ENCODE data around the gene RIMBP2. TPM values are rescaled to one million over a fixed set of nuclear protein-coding genes. Genes with fewer than 3 reads are reported as not detected.
"Not testable (repeated sequence)": the region's sequence is repeated elsewhere in the genome, so short reads cannot be mapped to it uniquely, and the experiment has no call there.

Gene RIMBP2
- total RNA-seq, 6 experiments from 2014 or later = not detected

DNA sequence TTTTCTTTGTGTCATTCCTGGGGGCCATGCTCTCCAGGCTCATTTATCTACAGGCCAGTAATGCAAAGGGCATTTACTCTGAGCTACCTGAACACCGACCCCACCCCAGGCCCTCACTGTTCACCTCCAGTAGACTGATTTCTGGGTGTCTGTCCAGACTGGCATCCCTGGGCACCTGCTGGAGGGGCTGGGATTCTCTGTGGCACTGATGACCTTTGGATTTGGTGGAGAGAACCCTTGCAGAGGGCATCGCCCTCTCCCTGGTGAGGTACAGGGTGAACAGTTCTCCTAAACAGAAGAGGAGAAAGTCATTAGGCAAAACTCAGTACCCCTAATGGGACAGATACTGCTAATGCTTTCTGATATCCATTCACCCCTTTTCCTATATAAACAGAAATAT lies 27.1 kb upstream of the RIMBP2 start:
- Mint-ChIP-seq H3K4me3 (no peak overlapping the region), H3K27me3 (ENCODE audit: insufficient read depth) (peaks cover 2% of the 10 kb centered on the region; the same call in 1 of the 2 replicates), H3K36me3 (ENCODE audit: low read depth) (no peaks in the 10 kb centered on the region; the same call in 1 of the 2 replicates), H3K9me3 (peaks cover 9% of the 10 kb centered on the region; the same call in 1 of the 2 replicates), H3K27ac (no peak overlapping the region), H3K4me1 (ENCODE audit: low read depth) (no peaks in the 10 kb centered on the region)
- TF ChIP-seq, protein P1, sequence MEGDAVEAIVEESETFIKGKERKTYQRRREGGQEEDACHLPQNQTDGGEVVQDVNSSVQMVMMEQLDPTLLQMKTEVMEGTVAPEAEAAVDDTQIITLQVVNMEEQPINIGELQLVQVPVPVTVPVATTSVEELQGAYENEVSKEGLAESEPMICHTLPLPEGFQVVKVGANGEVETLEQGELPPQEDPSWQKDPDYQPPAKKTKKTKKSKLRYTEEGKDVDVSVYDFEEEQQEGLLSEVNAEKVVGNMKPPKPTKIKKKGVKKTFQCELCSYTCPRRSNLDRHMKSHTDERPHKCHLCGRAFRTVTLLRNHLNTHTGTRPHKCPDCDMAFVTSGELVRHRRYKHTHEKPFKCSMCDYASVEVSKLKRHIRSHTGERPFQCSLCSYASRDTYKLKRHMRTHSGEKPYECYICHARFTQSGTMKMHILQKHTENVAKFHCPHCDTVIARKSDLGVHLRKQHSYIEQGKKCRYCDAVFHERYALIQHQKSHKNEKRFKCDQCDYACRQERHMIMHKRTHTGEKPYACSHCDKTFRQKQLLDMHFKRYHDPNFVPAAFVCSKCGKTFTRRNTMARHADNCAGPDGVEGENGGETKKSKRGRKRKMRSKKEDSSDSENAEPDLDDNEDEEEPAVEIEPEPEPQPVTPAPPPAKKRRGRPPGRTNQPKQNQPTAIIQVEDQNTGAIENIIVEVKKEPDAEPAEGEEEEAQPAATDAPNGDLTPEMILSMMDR (IDR thresholded peaks at IDR 0.05) = no peak
- DNase-seq = no peak

- DNase-seq = no peak
- Mint-ChIP-seq H3K4me1 (ENCODE audit: low read depth) (no peaks in the 10 kb centered on the region), H3K4me3 (no peak overlapping the region), H3K27me3 (ENCODE audit: insufficient read depth) (peaks cover 2% of the 10 kb centered on the region; the same call in 1 of the 2 replicates), H3K27ac (no peak overlapping the region), H3K36me3 (ENCODE audit: low read depth) (no peaks in the 10 kb centered on the region; the same call in 1 of the 2 replicates), H3K9me3 (peaks cover 9% of the 10 kb centered on the region; the same call in 1 of the 2 replicates)
- TF ChIP-seq, protein P1 (IDR thresholded peaks at IDR 0.05) = no peak
Measured at GRCh38 chr12:130742716-130743115, 26.6 kb upstream of the RIMBP2 start.

DNA sequence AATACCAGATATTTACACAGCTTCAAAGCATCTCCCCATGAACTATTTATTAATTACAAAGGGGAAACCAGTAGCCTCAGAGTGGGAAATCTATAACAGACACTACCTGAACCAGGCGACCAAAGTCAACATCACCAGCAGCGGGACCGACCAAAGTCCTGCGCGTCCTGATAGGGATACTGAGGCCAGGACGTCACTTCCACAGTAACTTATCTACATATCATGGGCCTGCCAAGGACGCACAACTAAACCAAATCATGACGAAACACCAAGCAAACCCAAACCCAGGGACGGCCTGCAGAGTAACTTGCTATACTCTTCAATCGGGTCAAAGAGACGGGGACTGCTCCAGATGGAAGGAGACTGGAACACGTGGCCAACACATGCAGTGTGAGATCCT lies 26.0 kb upstream of the RIMBP2 start:
- Mint-ChIP-seq H3K4me1 (ENCODE audit: low read depth) (no peaks in the 10 kb centered on the region), H3K27ac (no peak overlapping the region), H3K4me3 (no peak overlapping the region), H3K27me3 (ENCODE audit: insufficient read depth) (peaks cover 2% of the 10 kb centered on the region; the same call in 1 of the 2 replicates), H3K9me3 (peaks cover 9% of the 10 kb centered on the region; the same call in 1 of the 2 replicates), H3K36me3 (ENCODE audit: low read depth) (no peaks in the 10 kb centered on the region; the same call in 1 of the 2 replicates)
- TF ChIP-seq, protein P1 (IDR thresholded peaks at IDR 0.05) = no peak
- no peak for DNase-seq

- TF ChIP-seq, protein P1 (IDR thresholded peaks at IDR 0.05) = no peak
- peaks cover 18% of the 10 kb centered on the region; the same call in 1 of the 2 replicates for H3K9me3 Mint-ChIP-seq
- H3K4me1 Mint-ChIP-seq (ENCODE audit: low read depth) = no peaks in the 10 kb centered on the region
- H3K36me3 Mint-ChIP-seq (ENCODE audit: low read depth) = no peaks in the 10 kb centered on the region; the same call in 1 of the 2 replicates
- H3K27ac Mint-ChIP-seq = no peak overlapping the region
- no peak for DNase-seq
- peaks cover 2% of the 10 kb centered on the region; the same call in 1 of the 2 replicates for H3K27me3 Mint-ChIP-seq (ENCODE audit: insufficient read depth)
- H3K4me3 Mint-ChIP-seq = no peak overlapping the region
Measured at GRCh38 chr12:130739571-130739970, 23.5 kb upstream of the RIMBP2 start.

DNA sequence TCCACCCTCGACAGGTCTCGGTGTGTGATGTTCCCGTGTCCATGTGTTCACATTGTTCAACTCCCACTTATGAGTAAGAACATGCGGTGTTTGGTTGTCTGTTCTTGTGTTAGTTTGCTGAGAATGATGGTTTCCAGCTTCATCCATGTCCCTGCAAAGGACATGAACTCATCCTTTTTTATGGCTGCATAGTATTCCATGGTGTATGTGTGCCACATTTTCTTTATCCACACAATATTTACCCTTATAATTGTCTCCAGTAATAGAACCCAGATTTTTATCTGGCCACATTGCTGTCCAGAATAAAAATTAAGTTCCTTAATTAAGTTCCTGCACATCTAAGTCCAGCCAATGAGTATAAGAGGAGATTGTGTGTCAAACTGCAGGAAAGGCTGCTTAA lies 22.3 kb upstream of the RIMBP2 start:
- not testable (repeated sequence) for H3K27ac Mint-ChIP-seq; H3K36me3 Mint-ChIP-seq (ENCODE audit: low read depth); H3K4me1 Mint-ChIP-seq (ENCODE audit: low read depth); H3K4me3 Mint-ChIP-seq; DNase-seq; H3K27me3 Mint-ChIP-seq (ENCODE audit: insufficient read depth)
- H3K9me3 Mint-ChIP-seq = peaks cover 26% of the 10 kb centered on the region; the same call in 1 of the 2 replicates

- DNase-seq = no peak
- Mint-ChIP-seq H3K4me1 (ENCODE audit: low read depth) (no peaks in the 10 kb centered on the region), H3K27ac (no peak overlapping the region), H3K4me3 (no peak overlapping the region), H3K27me3 (ENCODE audit: insufficient read depth) (peaks cover 2% of the 10 kb centered on the region; the same call in 1 of the 2 replicates), H3K9me3 (peaks cover 28% of the 10 kb centered on the region), H3K36me3 (ENCODE audit: low read depth) (no peaks in the 10 kb centered on the region; the same call in 1 of the 2 replicates)
- TF ChIP-seq, protein P1 (IDR thresholded peaks at IDR 0.05) = no peak
Measured at GRCh38 chr12:130737731-130738130, 21.6 kb upstream of the RIMBP2 start.

Data from HFFc6 (cell line).